Astrocyte (in vitro differentiated cells and primary cell): Measurements from ENCODE around the gene SLC6A7. TPM values are rescaled to one million over a fixed set of nuclear protein-coding genes. Genes with fewer than 3 reads are reported as not detected.
"Not testable (repeated sequence)": the region's sequence is repeated elsewhere in the genome, so short reads cannot be mapped to it uniquely, and the experiment has no call there.

Experiments used
- DNase-seq: peaks from one replicate; pipeline ENCODE4 v3.0.0-alpha.2; 2010; ENCODE audit warnings: low read depth
- FAIRE-seq: peaks from 2 replicates; lab custom pipeline; 2011; peaks lifted over from hg19 to GRCh38; lab: Jason Lieb, UNC
- H2AFZ ChIP-seq: 2 replicates; pipeline ENCODE4 v1.6.0; 2012; ENCODE audit warnings: low read depth, low read length, inconsistent platforms
- H3K27ac ChIP-seq: 2 replicates; pipeline ENCODE4 v1.5.1; 2011; ENCODE audit warnings: low read depth, low read length, inconsistent platforms
- H3K27me3 ChIP-seq: 2 replicates; pipeline ENCODE4 v1.6.0; 2011; ENCODE audit warnings: low read length, inconsistent platforms; ENCODE audit not compliant: insufficient read depth
- H3K36me3 ChIP-seq: 2 replicates; pipeline ENCODE4 v1.5.1; 2011; ENCODE audit warnings: low read length, inconsistent platforms; ENCODE audit not compliant: insufficient read depth
- H3K4me1 ChIP-seq: 2 replicates; pipeline ENCODE4 v1.5.1; 2011; ENCODE audit warnings: low read length, inconsistent platforms; ENCODE audit not compliant: insufficient read depth
- H3K4me2 ChIP-seq: 2 replicates; pipeline ENCODE4 v1.6.0; 2012; ENCODE audit warnings: low read length, inconsistent platforms
- H3K4me3 ChIP-seq: 2 replicates; pipeline ENCODE4 v1.5.1; 2011; ENCODE audit warnings: low read depth, mild to moderate bottlenecking, low read length, inconsistent platforms; ENCODE audit not compliant: insufficient read depth
- H3K79me2 ChIP-seq: 2 replicates; pipeline ENCODE4 v1.6.0; 2012; ENCODE audit warnings: mild to moderate bottlenecking, low read length, inconsistent platforms; ENCODE audit not compliant: insufficient read depth
- H3K9ac ChIP-seq: 2 replicates; pipeline ENCODE4 v1.6.0; 2012; ENCODE audit warnings: mild to moderate bottlenecking, low read length, inconsistent platforms
- H3K9me3 ChIP-seq: 2 replicates; pipeline ENCODE4 v1.5.1; 2012; ENCODE audit warnings: low read depth, mild to moderate bottlenecking, low read length, inconsistent platforms; ENCODE audit not compliant: insufficient read depth
- H4K20me1 ChIP-seq: 2 replicates; pipeline ENCODE4 v1.6.0; 2012; ENCODE audit warnings: low read length, inconsistent platforms; ENCODE audit not compliant: insufficient read depth
- H3K27ac Mint-ChIP-seq: one replicate; pipeline ENCODE4 v1.8.0; 2021; ENCODE audit warnings: mild to moderate bottlenecking, mixed read lengths; ENCODE audit not compliant: unreplicated experiment
- H3K27me3 Mint-ChIP-seq: one replicate; pipeline ENCODE4 v1.8.0; 2021; ENCODE audit warnings: low read depth, mixed read lengths; ENCODE audit not compliant: unreplicated experiment
- H3K36me3 Mint-ChIP-seq: one replicate; pipeline ENCODE4 v1.8.0; 2021; ENCODE audit warnings: low read depth, mixed read lengths; ENCODE audit not compliant: unreplicated experiment
- H3K4me1 Mint-ChIP-seq: one replicate; pipeline ENCODE4 v1.8.0; 2021; ENCODE audit warnings: low read depth, mixed read lengths; ENCODE audit not compliant: unreplicated experiment
- H3K4me3 Mint-ChIP-seq: one replicate; pipeline ENCODE4 v1.8.0; 2021; ENCODE audit warnings: mild to moderate bottlenecking, moderate library complexity, mixed read lengths; ENCODE audit not compliant: unreplicated experiment
- H3K9me3 Mint-ChIP-seq: one replicate; pipeline ENCODE4 v1.8.0; 2021; ENCODE audit warnings: mild to moderate bottlenecking, mixed read lengths; ENCODE audit not compliant: unreplicated experiment
- CTCF ChIP-seq: IDR thresholded peaks from 2 replicates; pipeline ENCODE4 v1.5.1; 2011; ENCODE audit warnings: low read depth, mild to moderate bottlenecking, inconsistent platforms, low read length, moderate library complexity; ENCODE audit not compliant: insufficient read depth
- EZH2 ChIP-seq: IDR thresholded peaks from 2 replicates; pipeline ENCODE4 v1.6.1; 2012; ENCODE audit warnings: mild to moderate bottlenecking, low read length, inconsistent platforms; ENCODE audit not compliant: insufficient read depth
- total RNA-seq: library from RNA; stranded (reverse); gene quantifications from 2 replicates; pipeline ENCODE4 v1.2.1, GENCODE V29; 2021

Gene SLC6A7
- total RNA-seq, 1 donor from 2014 or later, result not detected

- H3K79me2 ChIP-seq, result no peaks in the 10 kb centered on the region
- H2AFZ ChIP-seq, result no peak overlapping the region
- H3K4me3 Mint-ChIP-seq, result no peak overlapping the region
- H3K27ac ChIP-seq, result no peak overlapping the region
- H3K36me3 ChIP-seq, result no peaks in the 10 kb centered on the region
- H4K20me1 ChIP-seq, result no peaks in the 10 kb centered on the region
- TF ChIP-seq CTCF (no peak), EZH2 (no peak)
- no peaks in the 10 kb centered on the region for H3K27me3 ChIP-seq
- no peak overlapping the region for H3K9ac ChIP-seq
- FAIRE-seq (no peak), DNase-seq (no peak)
- no peak overlapping the region for H3K4me2 ChIP-seq
- H3K27me3 Mint-ChIP-seq, result peaks cover 36% of the 10 kb centered on the region
- no peaks in the 10 kb centered on the region for H3K4me1 ChIP-seq
- H3K36me3 Mint-ChIP-seq, result peaks cover 2% of the 10 kb centered on the region
- H3K4me1 Mint-ChIP-seq, result peaks cover 2% of the 10 kb centered on the region
- H3K27ac Mint-ChIP-seq, result no peak overlapping the region
- no peaks in the 10 kb centered on the region for H3K9me3 Mint-ChIP-seq
- H3K9me3 ChIP-seq, result no peaks in the 10 kb centered on the region
- no peak overlapping the region for H3K4me3 ChIP-seq
Observed at GRCh38 chr5:150247726-150248125, 57.9 kb downstream of the SLC6A7 start.

- not testable (repeated sequence) for H3K27ac ChIP-seq, H3K9ac ChIP-seq, H2AFZ ChIP-seq, H3K79me2 ChIP-seq, H3K27me3 ChIP-seq, H3K4me1 Mint-ChIP-seq, H3K4me3 Mint-ChIP-seq, H3K36me3 ChIP-seq, H3K9me3 ChIP-seq, H3K27ac Mint-ChIP-seq, H3K36me3 Mint-ChIP-seq, H3K4me3 ChIP-seq, DNase-seq, H3K4me2 ChIP-seq, H3K4me1 ChIP-seq, FAIRE-seq, H3K9me3 Mint-ChIP-seq, H4K20me1 ChIP-seq
- H3K27me3 Mint-ChIP-seq, result peaks cover 31% of the 10 kb centered on the region
Observed at GRCh38 chr5:150248493-150248892, 58.6 kb downstream of the SLC6A7 start.

- no peak overlapping the region for H3K4me2 ChIP-seq
- H3K27me3 Mint-ChIP-seq, result peaks cover 30% of the 10 kb centered on the region
- H3K9ac ChIP-seq, result no peak overlapping the region
- H2AFZ ChIP-seq, result no peak overlapping the region
- no peaks in the 10 kb centered on the region for H4K20me1 ChIP-seq
- no peak overlapping the region for H3K4me3 Mint-ChIP-seq
- no peak overlapping the region for H3K4me3 ChIP-seq
- H3K4me1 ChIP-seq, result no peaks in the 10 kb centered on the region
- H3K4me1 Mint-ChIP-seq, result peaks cover 2% of the 10 kb centered on the region
- DNase-seq, result no peak
- H3K36me3 ChIP-seq, result no peaks in the 10 kb centered on the region
- H3K9me3 Mint-ChIP-seq, result no peaks in the 10 kb centered on the region
- TF ChIP-seq CTCF (no peak), EZH2 (no peak)
- H3K27ac Mint-ChIP-seq, result no peak overlapping the region
- FAIRE-seq, result no peak
- H3K27ac ChIP-seq, result no peak overlapping the region
- no peaks in the 10 kb centered on the region for H3K79me2 ChIP-seq
- H3K9me3 ChIP-seq, result no peaks in the 10 kb centered on the region
- H3K27me3 ChIP-seq, result no peaks in the 10 kb centered on the region
- peaks cover 2% of the 10 kb centered on the region for H3K36me3 Mint-ChIP-seq
Observed at GRCh38 chr5:150248946-150249345, 59.1 kb downstream of the SLC6A7 start.
